ENCODE measurements around the gene DNTTIP2.

Gene DNTTIP2

GRCh38 chr1:93817819-93818569 lies 61.0 kb downstream of the DNTTIP2 start:
- Histone ChIP-seq H3K9me3 (ENCODE audit: control insufficient read depth in 5 of 5, low read length in 5 of 5) (no peaks in the 10 kb centered on the region), H3K36me3 (ENCODE audit: control insufficient read depth in 5 of 5, insufficient read depth in 5 of 5, low read length in 5 of 5) (no peaks in the 10 kb centered on the region), H3K27ac (ENCODE audit: low read depth, low read length) (peak overlapping the region; percentile 9)

GRCh38 chr1:93816970-93817678 lies 61.9 kb downstream of the DNTTIP2 start:
- H3K27ac ChIP-seq (ENCODE audit: low read depth, low read length): peak overlapping the region; percentile 9
- no peak overlapping the region for H3K4me3 ChIP-seq (ENCODE audit: low read depth in 1 of 5, low read length in 5 of 5)
- peaks cover 0 to 38% (median 16%) of the 10 kb centered on the region in 5 donors for H3K4me1 ChIP-seq (ENCODE audit: control insufficient read depth in 5 of 5, insufficient read depth in 5 of 5, low read length in 5 of 5)
- H3K27me3 ChIP-seq (ENCODE audit: control insufficient read depth in 5 of 5, insufficient read depth in 4 of 5, low read length in 5 of 5): no peaks in the 10 kb centered on the region
- no peaks in the 10 kb centered on the region for H3K36me3 ChIP-seq (ENCODE audit: control insufficient read depth in 5 of 5, insufficient read depth in 5 of 5, low read length in 5 of 5)
- no peak overlapping the region for H3K9ac ChIP-seq (ENCODE audit: low read length in 5 of 5)
- H3K9me3 ChIP-seq (ENCODE audit: control insufficient read depth in 5 of 5, low read length in 5 of 5): no peaks in the 10 kb centered on the region

More at GRCh38 chr1:93817819-93818569, 61.0 kb downstream of the DNTTIP2 start:
- Histone ChIP-seq H3K4me3 (ENCODE audit: low read depth in 1 of 5, low read length in 5 of 5) (no peak overlapping the region), H3K27me3 (ENCODE audit: control insufficient read depth in 5 of 5, insufficient read depth in 4 of 5, low read length in 5 of 5) (no peaks in the 10 kb centered on the region), H3K9ac (ENCODE audit: low read length in 5 of 5) (no peak overlapping the region), H3K4me1 (ENCODE audit: control insufficient read depth in 5 of 5, insufficient read depth in 5 of 5, low read length in 5 of 5) (peaks cover 0 to 38% (median 16%) of the 10 kb centered on the region in 5 donors)

All from subcutaneous abdominal adipose tissue (tissue), 5 donors.